ENCODE results near the gene RCOR2.

RCOR2 gene

DNA sequence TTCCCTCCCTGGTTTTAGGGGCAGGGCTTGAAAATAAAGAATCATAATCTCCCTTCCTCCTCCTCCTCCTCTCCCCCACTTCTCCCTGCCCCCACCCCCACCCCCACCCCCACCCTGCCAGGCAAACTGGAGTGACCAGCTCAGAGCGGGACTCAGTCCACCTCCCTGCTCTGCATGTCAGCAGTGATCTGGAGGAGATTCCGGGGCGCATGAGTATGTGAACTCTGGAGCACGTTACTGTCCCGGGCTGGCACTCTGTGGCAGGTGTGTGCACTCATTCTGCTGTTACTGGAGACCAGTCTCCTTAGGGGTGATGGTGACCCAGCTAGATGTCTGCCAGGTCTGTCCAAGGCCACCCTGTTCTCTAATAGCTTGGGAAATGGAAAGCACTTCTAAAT lies 44.2 kb downstream of the RCOR2 start:
- Histone ChIP-seq H3K4me2 (ENCODE audit: low read depth, low read length) (no peak overlapping the region; the same call in 1 of the 2 replicates), H2AFZ (ENCODE audit: low read length) (no peak overlapping the region), H3K4me1 (ENCODE audit: low read length) (peaks cover 38% of the 10 kb centered on the region), H3K79me2 (ENCODE audit: low read length) (peaks cover 89% of the 10 kb centered on the region), H3K9ac (ENCODE audit: low read length) (no peak overlapping the region), H3K9me3 (replicated peaks; ENCODE audit: insufficient read depth, low read length) (no peaks in the 10 kb centered on the region), H3K36me3 (replicated peaks; ENCODE audit: insufficient read depth, low read length) (no peaks in the 10 kb centered on the region), H3F3A (ENCODE audit: insufficient read depth, low read length) (peaks cover 22% of the 10 kb centered on the region), H3K9me2 (replicated peaks; ENCODE audit: insufficient read depth, low read length) (no peaks in the 10 kb centered on the region), H3K27ac (ENCODE audit: low read length) (no peak overlapping the region), H3K4me3 (ENCODE audit: low read length) (no peak overlapping the region), H3K27me3 (replicated peaks; ENCODE audit: insufficient read depth, low read length) (no peaks in the 10 kb centered on the region), H4K20me1 (ENCODE audit: insufficient read depth, low read length) (peaks cover 3% of the 10 kb centered on the region; the same call in 1 of the 2 replicates)
- no peak for DNase-seq
- no peak for TF ChIP-seq EZH2 (optimal IDR thresholded peaks at IDR 0.05; ENCODE audit: low read depth, low read length)
- TF ChIP-seq EZH2phosphoT487 (IDR thresholded peaks at IDR 0.05; ENCODE audit: low read length) = no peak
- TF ChIP-seq, protein P1, sequence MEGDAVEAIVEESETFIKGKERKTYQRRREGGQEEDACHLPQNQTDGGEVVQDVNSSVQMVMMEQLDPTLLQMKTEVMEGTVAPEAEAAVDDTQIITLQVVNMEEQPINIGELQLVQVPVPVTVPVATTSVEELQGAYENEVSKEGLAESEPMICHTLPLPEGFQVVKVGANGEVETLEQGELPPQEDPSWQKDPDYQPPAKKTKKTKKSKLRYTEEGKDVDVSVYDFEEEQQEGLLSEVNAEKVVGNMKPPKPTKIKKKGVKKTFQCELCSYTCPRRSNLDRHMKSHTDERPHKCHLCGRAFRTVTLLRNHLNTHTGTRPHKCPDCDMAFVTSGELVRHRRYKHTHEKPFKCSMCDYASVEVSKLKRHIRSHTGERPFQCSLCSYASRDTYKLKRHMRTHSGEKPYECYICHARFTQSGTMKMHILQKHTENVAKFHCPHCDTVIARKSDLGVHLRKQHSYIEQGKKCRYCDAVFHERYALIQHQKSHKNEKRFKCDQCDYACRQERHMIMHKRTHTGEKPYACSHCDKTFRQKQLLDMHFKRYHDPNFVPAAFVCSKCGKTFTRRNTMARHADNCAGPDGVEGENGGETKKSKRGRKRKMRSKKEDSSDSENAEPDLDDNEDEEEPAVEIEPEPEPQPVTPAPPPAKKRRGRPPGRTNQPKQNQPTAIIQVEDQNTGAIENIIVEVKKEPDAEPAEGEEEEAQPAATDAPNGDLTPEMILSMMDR (IDR thresholded peaks at IDR 0.05; ENCODE audit: low read length) = no peak

DNA sequence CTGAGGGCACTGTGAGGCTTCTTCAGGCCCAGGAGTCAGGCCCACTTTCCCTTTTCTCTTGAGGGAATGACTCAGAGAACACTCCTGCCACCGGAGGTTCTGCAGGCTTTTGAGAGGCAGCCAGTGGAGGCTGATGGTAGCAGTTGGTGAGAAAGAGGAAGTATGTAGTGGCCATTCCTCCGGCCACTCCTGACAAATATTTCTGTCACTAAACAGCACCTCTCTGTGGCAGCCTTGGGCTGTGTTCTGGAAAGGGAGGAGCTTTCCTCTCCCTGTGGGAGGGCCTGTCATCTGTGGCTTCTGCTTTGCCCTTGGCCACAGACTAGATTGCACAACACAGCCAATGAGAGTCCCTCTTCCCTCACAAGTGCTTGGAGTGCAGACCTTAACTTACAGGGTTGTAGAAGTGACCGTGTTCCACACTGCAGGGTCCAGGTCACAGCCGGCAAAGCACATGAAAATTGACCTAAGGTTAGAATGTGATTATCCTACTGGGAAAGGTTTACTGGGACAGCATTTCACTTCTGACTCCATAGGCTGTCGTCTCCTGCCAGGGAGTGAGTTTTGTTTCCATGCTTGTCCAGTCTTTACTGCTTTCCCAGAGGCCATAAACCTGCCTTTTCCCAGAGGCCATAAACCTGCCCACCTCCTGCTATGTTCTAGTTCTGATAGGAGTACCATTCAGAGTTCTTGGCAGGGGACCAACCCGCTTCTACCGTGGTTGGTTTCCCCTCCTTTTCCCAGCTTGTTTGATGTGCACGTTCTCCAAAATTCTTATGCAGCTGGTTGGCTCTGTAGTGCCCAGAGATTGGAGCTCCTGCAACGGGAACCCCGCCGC lies 44.8 kb downstream of the RCOR2 start:
- H2AFZ ChIP-seq (ENCODE audit: low read length) = no peak overlapping the region
- H3K27me3 ChIP-seq (replicated peaks; ENCODE audit: insufficient read depth, low read length) = no peaks in the 10 kb centered on the region
- H3K79me2 ChIP-seq (ENCODE audit: low read length) = peaks cover 89% of the 10 kb centered on the region
- H3K27ac ChIP-seq (ENCODE audit: low read length) = peak overlapping the region; percentile 56; the same call in 1 of the 2 replicates
- peak overlapping the region; percentile 39; the same call in 1 of the 2 replicates for H3K4me2 ChIP-seq (ENCODE audit: low read depth, low read length)
- H3K9me2 ChIP-seq (replicated peaks; ENCODE audit: insufficient read depth, low read length) = no peaks in the 10 kb centered on the region
- H4K20me1 ChIP-seq (ENCODE audit: insufficient read depth, low read length) = peaks cover 3% of the 10 kb centered on the region; the same call in 1 of the 2 replicates
- no peak overlapping the region for H3K4me3 ChIP-seq (ENCODE audit: low read length)
- TF ChIP-seq EZH2phosphoT487 (IDR thresholded peaks at IDR 0.05; ENCODE audit: low read length) (no peak), EZH2 (optimal IDR thresholded peaks at IDR 0.05; ENCODE audit: low read depth, low read length) (no peak)
- TF ChIP-seq, protein P1 (IDR thresholded peaks at IDR 0.05; ENCODE audit: low read length) = peak; percentile 64
- no peak overlapping the region for H3K9ac ChIP-seq (ENCODE audit: low read length)
- H3K4me1 ChIP-seq (ENCODE audit: low read length) = peaks cover 43% of the 10 kb centered on the region
- no peaks in the 10 kb centered on the region for H3K36me3 ChIP-seq (replicated peaks; ENCODE audit: insufficient read depth, low read length)
- no peaks in the 10 kb centered on the region for H3K9me3 ChIP-seq (replicated peaks; ENCODE audit: insufficient read depth, low read length)
- peak; percentile 65 for DNase-seq
- H3F3A ChIP-seq (ENCODE audit: insufficient read depth, low read length) = peaks cover 22% of the 10 kb centered on the region

DNA sequence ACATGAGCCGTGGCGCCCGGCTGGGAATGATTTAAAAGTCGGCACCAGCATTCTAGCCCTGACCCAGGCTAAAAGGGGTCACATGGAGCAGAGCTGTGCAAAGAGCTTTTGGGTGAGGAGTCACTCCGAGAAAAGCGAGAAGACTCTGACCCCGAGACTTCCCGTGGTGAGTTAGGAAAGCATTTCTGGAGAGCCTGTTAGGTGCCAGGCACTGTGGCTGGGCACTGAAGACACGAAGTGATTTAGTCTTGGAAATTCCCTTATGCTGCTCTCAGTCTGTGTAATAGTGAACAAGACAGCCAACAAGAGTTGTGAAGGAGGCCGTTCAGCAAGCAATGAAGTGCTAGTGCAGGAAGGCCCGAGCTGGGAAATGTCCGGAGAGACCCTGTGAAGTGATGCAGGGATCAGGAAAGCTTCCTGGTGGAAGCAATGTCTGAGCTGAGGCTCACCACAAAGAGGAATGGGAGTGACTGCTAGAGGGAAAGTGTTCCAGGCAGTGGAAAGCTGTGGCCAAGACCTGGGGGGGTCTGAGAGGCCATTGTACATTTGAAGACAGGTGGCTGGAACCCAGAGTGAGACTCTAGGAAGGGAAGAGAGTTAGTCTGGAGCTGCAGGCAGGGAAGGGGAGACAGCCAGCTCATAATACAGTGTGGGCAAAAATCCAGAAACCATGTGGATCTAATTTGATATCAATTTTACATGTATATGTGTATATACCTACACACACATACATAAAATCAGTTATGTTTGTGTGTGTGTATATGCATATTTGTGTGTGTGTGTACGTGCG lies 46.4 kb downstream of the RCOR2 start:
- Histone ChIP-seq H3K9me2 (replicated peaks; ENCODE audit: insufficient read depth, low read length) (no peaks in the 10 kb centered on the region), H3K9ac (ENCODE audit: low read length) (no peak overlapping the region), H3F3A (ENCODE audit: insufficient read depth, low read length) (peaks cover 37% of the 10 kb centered on the region), H3K27ac (ENCODE audit: low read length) (peak overlapping the region; percentile 38; the same call in 1 of the 2 replicates), H3K9me3 (replicated peaks; ENCODE audit: insufficient read depth, low read length) (no peaks in the 10 kb centered on the region), H3K4me2 (ENCODE audit: low read depth, low read length) (no peak overlapping the region), H3K79me2 (ENCODE audit: low read length) (peaks cover 82% of the 10 kb centered on the region), H3K4me1 (ENCODE audit: low read length) (peaks cover 57% of the 10 kb centered on the region), H3K27me3 (replicated peaks; ENCODE audit: insufficient read depth, low read length) (no peaks in the 10 kb centered on the region), H3K4me3 (ENCODE audit: low read length) (no peak overlapping the region), H4K20me1 (ENCODE audit: insufficient read depth, low read length) (peaks cover 7% of the 10 kb centered on the region; the same call in 1 of the 2 replicates), H3K36me3 (replicated peaks; ENCODE audit: insufficient read depth, low read length) (no peaks in the 10 kb centered on the region), H2AFZ (ENCODE audit: low read length) (no peak overlapping the region)
- no peak for DNase-seq
- TF ChIP-seq, protein P1 (IDR thresholded peaks at IDR 0.05; ENCODE audit: low read length) = no peak
- TF ChIP-seq EZH2phosphoT487 (IDR thresholded peaks at IDR 0.05; ENCODE audit: low read length) (no peak), EZH2 (optimal IDR thresholded peaks at IDR 0.05; ENCODE audit: low read depth, low read length) (no peak)
